Activated naive CD4-positive, alpha-beta T cell treated with Interleukin-2 at 50 U/mL for 16 hours (primary cell): ENCODE results near the gene SMARCAD1.
A peak's percentile ranks its signal among the peaks of the same experiment; 100 is the strongest.
"Not testable (repeated sequence)": the region's sequence is repeated elsewhere in the genome, so short reads cannot be mapped to it uniquely, and the experiment has no call there.

Source experiments
- DNase-seq: peaks from one replicate; pipeline ENCODE4 v3.0.0-alpha.2; 2020

Gene SMARCAD1

DNA sequence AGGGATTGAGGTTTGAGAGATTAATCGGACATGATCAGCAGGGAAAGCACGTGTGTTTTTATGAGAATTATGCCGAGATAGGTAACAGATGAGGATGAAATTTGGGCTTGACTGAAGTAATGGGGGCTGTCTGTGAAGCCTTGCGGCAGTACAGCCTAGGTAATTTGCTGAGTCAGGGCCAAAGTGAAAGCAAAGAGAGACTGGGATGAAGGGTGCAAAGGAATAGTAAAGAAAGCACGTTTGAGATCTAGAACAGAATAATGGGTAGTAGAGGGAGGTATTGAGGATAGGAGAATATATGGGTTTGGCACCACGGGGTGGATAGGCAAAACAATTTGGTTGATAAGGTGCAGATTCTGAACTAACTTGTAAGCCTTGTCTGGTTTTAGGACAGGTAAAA lies 87.8 kb downstream of the SMARCAD1 start:
- DNase-seq: not testable (repeated sequence)

- no peak for DNase-seq
Observed at GRCh38 chr4:94298725-94299252, 91.1 kb downstream of the SMARCAD1 start.

- DNase-seq: no peak
Observed at GRCh38 chr4:94302191-94302590, 94.5 kb downstream of the SMARCAD1 start.

GRCh38 chr4:94304365-94304971 lies 96.8 kb downstream of the SMARCAD1 start:
- DNase-seq: no peak

GRCh38 chr4:94305466-94306225 lies 98.0 kb downstream of the SMARCAD1 start:
- DNase-seq: no peak

- DNase-seq: no peak
Observed at GRCh38 chr4:94306713-94307112, 99.0 kb downstream of the SMARCAD1 start.

DNA sequence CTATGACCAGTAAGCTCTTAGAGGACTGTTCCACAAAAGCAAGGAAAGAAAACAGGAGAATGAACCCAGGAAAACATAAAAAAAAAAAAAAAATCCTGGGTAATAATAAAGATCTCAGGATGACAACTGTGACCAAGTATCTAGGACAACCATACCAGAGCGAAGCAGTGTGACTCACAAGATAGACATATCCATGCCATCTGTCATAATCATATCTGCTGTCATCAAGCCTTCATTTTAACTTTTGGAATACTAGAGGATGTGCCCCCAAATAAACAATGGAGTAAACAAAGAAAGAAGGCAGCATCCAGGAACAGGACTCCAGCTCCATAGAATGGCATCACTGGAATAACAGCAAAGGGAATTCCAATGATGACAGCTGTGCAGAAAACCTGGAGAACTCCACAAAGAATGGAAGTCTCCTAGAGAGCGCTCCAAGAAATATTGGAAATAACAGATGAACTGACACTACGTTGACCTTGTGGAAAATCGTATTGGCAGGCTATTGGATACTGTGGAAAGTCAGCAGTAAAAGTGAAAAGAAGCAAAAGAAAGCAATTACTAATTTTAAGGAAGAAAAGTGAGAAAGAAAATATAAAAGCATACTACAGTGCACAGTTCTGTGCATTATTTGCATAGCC lies 99.7 kb downstream of the SMARCAD1 start:
- DNase-seq: no peak

DNA sequence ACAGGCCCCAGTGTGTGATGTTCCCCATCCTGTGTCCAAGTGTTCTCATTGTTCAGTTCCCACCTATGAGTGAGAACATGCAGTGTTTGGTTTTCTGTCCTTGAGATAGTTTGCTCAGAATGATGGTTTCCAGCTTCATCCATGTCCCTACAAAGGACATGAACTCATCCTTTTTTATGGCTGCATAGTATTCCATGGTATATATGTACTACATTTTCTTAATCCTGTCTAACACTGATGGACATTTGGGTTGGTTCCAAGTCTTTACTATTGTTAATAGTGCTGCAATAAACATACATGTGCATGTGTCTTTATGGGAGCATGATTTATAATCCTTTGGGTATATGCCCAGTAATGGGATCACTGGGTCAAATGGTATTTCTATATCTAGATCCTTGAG lies 112.3 kb downstream of the SMARCAD1 start:
- not testable (repeated sequence) for DNase-seq

GRCh38 chr4:94325835-94326234 lies 118.2 kb downstream of the SMARCAD1 start:
- DNase-seq: no peak

DNA sequence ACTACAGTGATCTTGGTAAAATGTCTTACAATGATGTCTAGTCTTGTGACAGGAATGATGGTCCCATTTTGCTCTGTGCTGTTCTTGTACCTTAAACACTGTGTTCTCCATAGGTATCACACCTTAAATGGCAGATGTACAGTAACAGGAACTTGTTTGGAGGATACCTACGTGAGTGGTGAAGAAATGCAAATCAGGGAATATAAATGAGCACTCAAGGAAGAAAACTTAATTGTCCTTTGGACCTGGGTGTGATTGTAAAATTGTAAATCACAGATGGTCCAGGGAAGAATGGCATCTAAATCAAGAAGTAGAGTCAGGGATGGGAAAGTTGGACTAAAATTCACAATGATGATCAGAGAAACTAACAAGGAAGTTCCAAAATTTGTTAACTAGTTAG lies 122.3 kb downstream of the SMARCAD1 start:
- DNase-seq: no peak

DNA sequence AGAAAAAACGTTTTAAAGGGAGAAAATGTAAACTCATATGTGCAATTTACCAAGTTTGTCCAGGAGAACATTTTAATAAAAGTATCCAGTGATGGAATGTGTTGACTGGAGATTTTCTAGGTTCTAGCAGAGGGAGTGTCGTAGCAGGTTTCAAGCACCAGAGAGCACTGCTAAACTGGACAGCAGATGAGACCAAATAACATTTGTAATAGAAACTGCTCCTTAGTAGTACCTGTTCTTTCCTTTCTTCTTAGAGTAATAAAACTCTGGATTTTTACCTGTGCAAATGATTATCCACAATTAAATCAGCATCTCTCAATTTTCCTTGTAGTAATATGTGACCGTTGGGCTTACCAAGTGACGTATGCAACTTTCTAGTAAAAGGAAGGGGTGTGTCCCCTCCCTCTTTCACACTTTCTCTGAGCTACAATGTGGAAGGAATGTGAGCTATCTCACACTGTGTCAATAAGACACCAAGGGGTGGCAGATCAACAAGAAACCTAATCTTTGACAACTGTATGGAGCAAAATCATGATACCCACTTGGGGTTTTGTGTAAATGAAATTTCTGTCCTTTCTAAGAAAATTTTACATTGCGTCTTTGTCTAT lies 125.4 kb downstream of the SMARCAD1 start:
- DNase-seq: no peak

GRCh38 chr4:94333866-94334265 lies 126.2 kb downstream of the SMARCAD1 start:
- no peak for DNase-seq

DNA sequence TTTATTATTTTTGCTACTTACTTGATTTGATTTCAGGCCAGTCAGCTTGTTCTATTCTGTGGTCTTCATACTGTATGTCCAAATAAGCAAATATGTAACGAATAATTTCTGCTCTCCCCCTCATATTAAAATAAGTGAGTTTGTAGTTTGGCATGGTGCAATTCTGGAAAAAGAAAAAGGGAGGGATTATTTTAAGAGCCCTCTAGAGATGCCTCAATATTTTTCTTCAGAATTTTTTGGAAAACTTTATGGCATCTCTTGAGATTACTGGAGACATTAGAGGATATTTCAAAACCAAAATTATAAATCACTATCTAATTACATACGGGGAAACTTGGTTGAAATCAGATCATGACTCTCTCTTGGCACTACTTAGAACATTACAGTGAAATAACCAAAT lies 126.8 kb downstream of the SMARCAD1 start:
- no peak for DNase-seq

DNA sequence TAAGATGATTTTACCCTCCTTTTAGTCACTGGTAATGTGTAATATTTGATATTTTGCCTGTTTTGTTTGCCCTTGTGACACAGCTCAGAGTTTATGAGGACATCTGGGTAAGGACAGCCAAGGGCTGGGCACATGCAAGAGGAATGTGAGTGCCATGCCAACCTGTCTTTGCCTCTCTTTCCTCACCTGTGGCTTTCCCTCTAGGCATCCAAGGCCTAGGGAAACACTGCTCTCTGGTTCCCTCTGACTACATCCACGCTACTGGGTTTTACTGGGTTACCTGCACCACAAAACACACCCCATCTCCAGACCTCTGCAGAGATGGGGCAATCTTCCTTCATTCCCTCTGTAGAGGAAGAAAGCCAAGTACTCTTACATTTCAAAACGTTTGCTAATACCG lies 127.3 kb downstream of the SMARCAD1 start:
- DNase-seq: no peak

- no peak for DNase-seq
Observed at GRCh38 chr4:94336303-94336702, 128.6 kb downstream of the SMARCAD1 start.

- not testable (repeated sequence) for DNase-seq
Observed at GRCh38 chr4:94336791-94337190, 129.1 kb downstream of the SMARCAD1 start.

DNA sequence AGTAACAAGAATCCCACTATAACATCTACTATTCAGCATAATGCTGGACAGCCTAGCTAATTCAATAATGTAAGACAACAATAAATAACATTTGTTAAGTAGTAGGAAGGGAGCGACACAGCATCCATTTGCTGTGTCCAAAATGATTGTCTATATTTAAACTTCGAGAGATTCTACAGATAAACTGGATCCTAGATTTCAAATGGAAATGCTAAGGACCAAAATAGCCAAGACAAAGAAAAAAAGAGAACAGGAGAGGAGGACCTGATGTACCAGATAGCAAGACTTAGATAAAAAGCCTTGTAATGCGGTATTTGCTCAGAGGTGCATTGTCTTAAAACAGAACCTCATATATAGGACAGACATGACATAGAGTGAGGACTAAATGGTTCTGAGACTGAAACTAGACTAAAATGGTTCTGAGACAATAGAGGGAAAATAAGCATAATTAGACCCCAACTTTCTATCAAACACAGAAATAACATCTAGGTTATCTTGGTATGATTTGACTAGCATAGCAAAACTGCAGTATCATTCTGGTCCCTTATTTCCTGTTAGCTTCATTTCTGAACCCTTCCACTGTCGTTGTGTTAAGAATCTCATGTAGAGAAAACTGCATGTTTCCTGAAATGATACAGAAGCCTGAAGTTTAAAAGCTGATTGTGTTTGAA lies 131.2 kb downstream of the SMARCAD1 start:
- no peak for DNase-seq

DNA sequence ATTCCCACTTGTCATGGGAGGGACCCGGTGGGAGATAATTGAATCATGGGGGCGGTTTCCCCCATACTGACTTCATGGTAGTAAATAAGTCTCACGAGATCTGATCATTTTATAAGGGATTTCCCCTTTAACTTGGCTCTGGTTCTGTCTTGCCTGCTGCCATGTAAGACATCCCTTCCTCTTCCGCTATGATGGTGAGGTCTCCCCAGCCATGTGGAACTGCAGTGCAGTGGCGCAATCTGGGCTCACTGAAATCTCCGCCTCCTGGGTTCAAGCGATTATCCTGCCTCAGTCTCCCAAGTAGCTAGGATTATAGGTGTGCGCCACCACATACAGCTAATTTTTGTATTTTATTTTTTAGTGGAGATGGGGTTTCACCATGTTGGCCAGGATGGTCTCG lies 132.1 kb downstream of the SMARCAD1 start:
- DNase-seq: peak; percentile 24
